Renal cortical epithelial cell (primary cell): ENCODE data around the gene GTF3C1. TPM values are rescaled to one million over a fixed set of nuclear protein-coding genes. Genes with fewer than 3 reads are reported as not detected.
"Not testable (repeated sequence)": the region's sequence is repeated elsewhere in the genome, so short reads cannot be mapped to it uniquely, and the experiment has no call there.

Experiments used
- DNase-seq: peaks from one replicate; pipeline ENCODE4 v3.0.0-alpha.2; 2011; ENCODE audit warnings: low read depth
- total RNA-seq: library from RNA; depleted of rRNA; stranded (reverse); fragments of >200 nt; gene quantifications from 2 replicates; pipeline ENCODE4 v1.2.3, GENCODE V29; 2014

The GTF3C1 gene, protein sequence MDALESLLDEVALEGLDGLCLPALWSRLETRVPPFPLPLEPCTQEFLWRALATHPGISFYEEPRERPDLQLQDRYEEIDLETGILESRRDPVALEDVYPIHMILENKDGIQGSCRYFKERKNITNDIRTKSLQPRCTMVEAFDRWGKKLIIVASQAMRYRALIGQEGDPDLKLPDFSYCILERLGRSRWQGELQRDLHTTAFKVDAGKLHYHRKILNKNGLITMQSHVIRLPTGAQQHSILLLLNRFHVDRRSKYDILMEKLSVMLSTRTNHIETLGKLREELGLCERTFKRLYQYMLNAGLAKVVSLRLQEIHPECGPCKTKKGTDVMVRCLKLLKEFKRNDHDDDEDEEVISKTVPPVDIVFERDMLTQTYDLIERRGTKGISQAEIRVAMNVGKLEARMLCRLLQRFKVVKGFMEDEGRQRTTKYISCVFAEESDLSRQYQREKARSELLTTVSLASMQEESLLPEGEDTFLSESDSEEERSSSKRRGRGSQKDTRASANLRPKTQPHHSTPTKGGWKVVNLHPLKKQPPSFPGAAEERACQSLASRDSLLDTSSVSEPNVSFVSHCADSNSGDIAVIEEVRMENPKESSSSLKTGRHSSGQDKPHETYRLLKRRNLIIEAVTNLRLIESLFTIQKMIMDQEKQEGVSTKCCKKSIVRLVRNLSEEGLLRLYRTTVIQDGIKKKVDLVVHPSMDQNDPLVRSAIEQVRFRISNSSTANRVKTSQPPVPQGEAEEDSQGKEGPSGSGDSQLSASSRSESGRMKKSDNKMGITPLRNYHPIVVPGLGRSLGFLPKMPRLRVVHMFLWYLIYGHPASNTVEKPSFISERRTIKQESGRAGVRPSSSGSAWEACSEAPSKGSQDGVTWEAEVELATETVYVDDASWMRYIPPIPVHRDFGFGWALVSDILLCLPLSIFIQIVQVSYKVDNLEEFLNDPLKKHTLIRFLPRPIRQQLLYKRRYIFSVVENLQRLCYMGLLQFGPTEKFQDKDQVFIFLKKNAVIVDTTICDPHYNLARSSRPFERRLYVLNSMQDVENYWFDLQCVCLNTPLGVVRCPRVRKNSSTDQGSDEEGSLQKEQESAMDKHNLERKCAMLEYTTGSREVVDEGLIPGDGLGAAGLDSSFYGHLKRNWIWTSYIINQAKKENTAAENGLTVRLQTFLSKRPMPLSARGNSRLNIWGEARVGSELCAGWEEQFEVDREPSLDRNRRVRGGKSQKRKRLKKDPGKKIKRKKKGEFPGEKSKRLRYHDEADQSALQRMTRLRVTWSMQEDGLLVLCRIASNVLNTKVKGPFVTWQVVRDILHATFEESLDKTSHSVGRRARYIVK (N-terminal part only)
- 41.3 and 97.3 TPM in 2 replicates for total RNA-seq

DNA sequence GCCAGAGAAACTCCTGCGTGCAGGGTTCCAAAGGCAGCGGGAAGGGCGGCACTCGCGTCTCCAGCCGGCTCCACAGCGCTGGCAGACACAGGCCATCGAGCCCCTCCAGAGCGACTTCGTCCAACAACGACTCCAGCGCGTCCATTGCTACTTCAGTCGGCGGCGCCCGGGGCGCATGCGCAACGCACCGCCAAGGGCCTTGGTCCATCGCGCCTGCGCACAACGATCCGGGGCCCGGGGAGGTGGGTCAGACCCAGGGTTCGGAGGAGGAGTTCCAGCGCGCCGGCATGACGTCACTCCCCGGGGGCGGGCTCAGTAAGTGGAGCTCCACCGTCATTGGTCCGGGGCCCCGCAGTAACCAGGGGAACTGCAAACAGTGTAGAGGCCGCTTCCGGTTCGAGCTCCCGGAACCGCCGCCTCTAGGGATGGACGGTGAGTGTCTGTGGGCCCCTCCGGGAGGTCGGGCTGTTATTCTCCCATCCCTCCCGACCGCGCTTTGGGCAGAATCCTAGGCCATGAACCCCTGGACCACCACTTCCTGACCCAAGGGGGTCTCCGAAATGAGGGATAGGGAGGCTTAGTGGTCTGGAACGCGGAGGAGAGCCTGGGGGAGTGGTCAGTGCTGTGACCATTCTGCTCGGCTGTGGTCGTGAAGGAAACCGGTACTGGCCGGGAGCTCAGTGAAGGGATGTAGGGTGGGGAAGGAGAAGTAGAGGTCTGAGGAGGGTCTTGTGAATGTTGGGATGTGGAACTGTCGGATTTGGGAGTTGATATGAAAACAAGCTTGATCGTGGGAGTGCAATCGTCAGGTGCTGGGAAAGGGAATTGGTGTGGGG, at the start of gene GTF3C1, which contains the start of gene KATNIP:
Gene GTF3C1, minus strand, starts transcription at position 168 of the 836 bp plus-strand sequence. Its CDS starts 23 bp downstream, at position 145.
Gene KATNIP, plus strand, starts transcription at position 399 of the 836 bp plus-strand sequence. Its CDS starts 27 bp downstream, at position 426.
- DNase-seq: peak; percentile 91

DNA sequence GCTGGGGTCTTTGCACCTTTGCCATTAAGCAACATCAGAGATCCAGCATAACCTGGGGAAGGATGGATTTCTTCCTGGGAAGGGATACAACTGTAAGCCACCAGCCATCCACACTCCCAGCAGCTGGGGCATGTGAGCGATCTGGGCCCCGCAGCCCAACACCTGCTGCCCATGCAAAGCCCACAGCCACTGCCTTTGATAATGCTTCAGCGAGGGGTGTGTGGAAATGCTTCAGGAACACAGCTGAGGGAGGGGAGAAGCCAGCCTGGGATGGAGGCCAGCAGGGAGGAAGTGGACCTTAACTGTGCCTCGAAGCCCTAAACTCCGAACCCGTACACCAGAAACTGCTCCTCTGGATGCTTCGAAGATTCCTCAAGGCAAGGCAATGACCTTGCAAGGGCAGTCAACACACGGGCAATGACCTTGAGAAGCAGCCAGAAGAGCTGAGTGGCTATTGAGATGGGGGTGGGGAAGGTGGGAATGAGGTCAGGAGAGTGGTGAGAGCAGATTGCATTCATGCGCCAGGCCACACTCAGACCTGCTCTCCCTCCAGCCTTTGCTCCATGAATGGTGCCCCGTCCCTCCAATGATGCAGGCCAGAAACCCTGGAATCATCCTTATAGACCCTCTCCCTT, 49.3 kb upstream of the GTF3C1 start:
- no peak for DNase-seq

DNA sequence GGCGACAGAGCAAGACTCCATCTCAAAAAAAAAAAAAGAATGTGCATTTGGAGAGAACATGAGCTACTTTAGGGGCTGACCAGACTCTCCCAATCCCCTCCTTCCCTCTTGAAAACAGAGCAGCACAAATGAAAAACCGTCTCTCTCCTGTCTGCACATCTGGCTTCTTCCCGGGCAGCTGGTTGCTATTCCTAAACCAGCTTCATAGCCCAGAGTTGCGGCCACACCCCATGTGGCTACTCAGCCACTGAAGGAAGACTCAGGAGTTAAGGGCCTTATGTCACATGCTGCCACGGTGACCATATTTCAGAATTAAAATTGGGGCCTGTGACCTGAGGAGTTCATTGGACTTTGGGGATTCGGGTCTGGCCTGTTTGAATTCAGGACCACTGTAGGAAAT, 48.5 kb upstream of the GTF3C1 start:
- DNase-seq: no peak

DNA sequence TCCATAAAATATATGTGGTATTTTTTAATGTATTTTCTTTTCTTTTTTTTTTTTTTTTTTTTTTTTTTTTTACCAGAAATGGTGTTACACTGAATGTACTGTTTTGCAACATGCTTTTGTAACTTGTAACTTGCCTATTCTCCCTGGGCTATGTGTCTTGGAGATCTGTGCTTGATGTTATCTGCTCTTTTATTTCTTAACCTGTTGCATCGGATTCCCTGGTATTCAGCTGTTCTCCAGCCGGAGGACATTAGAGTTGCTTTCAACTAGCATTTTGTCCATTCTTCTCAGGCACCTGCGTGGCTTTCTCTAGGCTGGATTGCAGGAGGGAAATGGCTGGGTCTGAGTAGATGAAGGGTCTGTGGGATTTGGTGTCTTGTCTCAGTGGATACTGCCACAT, 47.6 kb upstream of the GTF3C1 start:
- DNase-seq: no peak

DNA sequence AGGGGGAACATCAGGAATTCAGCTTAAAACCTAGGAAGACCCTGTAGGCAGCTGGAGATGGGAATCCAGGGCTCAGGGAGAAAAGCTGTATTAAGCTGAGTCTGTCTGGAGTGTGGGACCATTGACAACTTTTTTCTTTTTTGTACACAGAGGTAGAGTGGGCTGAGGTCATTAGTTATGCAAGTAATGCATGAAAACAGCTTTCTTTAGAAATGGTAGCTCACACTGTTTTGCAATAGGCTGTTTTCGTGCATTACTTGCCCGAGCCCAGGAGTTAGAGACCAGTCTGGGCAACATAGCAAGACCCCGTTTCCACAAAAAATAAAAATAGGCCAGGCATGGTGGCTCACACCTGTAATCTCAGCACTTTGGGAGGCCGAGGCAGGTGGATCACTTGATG, 46.7 kb upstream of the GTF3C1 start:
- no peak for DNase-seq

DNA sequence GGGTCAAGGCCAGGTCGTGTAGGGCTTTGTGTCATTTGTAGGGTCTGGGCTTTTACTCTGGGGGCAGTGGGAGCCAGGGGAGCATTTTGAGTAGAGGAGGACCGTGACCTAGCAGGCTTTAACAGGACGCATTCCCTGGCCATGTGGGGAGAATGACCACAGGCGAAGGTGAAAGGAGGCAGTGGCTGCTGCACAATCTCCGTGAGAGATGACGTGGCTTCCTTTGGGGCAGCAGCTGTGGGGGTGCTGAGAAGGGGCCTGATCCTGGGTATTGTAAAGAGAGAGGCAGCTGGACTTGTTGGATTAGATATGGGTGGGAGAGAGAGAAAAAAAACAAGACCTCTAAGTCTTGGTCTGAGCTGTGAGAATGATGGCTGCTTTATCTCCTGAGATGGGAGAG, 46.3 kb upstream of the GTF3C1 start:
- DNase-seq: no peak

DNA sequence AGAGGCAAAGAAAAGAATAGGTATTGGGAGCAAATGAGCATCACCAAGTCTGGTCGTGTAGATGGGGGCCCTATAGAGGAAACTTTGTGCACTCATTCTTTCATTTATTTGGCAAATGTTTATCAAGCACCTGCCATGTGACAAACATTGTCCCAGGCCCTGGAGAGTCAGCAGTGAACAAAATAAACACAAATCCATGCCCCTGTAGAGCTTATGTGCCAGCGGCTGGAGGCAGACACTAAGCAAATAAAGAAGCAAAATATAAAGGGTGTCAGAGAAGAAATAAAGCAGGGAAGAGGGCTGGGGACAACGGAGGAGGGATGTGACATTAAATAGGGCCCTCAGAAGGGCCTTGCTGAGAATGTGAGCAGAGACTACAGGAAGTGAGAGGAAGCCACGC, 45.8 kb upstream of the GTF3C1 start:
- DNase-seq: no peak

DNA sequence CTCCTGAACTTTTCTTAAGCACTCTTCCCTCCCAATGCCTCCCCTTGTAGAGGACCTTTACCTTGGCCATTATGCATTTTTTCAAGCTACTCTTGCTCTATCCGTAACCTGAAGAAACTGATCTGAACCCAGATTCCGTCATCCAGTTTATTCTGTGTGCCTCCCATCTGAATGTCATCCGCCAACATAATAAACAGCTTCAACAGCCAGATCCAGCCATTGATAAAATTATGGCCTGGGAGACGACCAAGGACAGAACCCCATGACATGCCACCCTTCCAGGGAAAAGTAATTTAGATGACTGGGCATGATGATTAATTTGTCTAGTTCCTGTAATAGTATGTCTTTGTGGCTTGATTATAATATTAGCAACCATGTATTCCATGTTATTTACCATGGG, 42.1 kb upstream of the GTF3C1 start:
- DNase-seq: no peak

DNA sequence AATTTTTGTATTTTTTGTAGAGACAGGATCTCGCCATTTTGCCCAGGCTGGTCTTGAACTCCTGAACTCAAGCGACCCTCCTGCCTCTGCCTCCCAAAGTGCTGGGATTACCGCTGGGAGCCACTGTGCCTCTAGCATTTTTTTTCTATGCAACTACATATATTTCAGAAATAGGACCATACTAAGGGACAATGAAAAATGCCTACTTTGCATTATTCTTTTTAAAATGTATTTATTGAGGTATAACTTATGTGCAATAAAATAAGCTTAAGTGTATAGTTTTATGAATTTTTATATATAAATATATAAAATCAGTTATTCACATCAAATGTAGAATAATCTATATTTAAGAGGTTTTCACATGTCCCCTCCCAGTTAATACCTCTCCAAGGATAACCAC, 38.3 kb upstream of the GTF3C1 start:
- DNase-seq: no peak

DNA sequence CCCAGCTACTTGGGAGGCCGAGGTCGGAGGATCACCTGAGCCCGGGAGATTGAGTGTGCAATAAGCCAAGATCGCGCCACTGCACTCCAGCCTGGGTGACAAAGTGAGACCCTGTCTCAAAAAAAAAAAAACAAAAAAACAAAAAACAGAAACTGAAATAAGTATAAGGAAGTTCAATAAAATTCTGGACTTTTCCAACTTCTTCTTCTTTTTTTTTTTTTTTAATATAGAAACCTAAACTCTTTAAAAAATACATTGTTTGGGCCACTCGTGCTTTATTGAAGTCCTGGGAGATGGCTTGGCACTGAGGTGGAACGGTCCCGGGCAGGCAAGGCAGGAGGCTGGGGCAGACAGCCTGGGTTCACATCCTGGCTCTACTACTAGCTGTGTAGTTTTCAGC, 37.0 kb upstream of the GTF3C1 start:
- no peak for DNase-seq

DNA sequence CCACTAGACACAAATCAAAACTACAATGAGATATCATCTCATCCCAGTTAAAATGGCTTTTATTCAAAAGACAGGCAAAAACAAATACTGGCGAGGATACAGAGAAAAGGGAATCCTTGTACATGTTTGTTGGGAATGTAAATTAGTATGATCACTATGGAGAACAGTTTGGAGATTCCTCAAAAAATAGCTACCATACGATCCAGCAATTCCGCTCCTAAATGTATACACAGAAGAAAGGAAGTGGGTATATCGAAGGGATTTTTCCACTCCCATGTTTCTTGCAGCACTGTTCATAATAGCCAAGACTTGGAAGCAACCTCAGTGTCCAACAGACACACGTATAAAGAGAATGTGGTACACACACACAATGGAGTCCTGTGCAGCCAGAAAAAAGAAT, 35.5 kb upstream of the GTF3C1 start:
- no peak for DNase-seq

DNA sequence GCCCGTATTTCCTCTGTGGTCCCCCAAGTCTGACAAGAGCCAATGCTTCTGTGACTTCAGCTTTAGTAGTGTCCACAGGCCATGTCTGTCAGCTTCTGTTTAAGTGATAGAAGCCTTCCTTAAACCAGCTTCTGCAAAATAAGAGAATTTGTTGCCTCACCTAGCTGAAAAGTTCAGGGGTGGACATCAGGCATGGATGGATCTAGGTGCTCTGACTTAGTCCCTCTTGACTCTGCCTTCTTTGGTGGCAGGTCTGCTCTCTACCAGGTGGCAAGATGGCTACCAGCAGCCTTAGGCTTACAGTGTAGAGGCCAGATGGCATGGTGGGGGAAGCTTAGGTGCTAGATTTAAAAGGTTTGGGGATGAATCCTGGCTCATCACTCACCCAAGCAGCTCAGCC, 33.9 kb upstream of the GTF3C1 start:
- DNase-seq: no peak

DNA sequence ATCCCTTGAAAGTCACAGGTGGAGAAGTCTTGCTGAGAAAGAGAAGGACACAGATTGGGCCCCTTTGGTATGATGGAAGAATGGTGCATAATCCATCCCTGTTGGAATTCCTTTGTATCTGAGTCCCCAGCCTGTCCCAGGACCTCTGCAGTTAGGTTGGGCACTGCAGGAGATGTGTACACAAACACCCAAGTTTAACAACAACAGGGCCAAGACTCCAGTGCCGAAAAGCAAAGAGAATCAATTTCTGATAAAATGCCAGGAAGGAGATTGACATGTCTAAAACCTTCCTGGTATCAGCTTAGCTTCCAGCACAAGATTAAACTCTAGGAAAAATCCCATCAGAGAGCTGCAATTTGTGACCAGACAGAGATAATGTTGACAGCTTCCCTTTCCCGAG, 33.2 kb upstream of the GTF3C1 start:
- DNase-seq: no peak

DNA sequence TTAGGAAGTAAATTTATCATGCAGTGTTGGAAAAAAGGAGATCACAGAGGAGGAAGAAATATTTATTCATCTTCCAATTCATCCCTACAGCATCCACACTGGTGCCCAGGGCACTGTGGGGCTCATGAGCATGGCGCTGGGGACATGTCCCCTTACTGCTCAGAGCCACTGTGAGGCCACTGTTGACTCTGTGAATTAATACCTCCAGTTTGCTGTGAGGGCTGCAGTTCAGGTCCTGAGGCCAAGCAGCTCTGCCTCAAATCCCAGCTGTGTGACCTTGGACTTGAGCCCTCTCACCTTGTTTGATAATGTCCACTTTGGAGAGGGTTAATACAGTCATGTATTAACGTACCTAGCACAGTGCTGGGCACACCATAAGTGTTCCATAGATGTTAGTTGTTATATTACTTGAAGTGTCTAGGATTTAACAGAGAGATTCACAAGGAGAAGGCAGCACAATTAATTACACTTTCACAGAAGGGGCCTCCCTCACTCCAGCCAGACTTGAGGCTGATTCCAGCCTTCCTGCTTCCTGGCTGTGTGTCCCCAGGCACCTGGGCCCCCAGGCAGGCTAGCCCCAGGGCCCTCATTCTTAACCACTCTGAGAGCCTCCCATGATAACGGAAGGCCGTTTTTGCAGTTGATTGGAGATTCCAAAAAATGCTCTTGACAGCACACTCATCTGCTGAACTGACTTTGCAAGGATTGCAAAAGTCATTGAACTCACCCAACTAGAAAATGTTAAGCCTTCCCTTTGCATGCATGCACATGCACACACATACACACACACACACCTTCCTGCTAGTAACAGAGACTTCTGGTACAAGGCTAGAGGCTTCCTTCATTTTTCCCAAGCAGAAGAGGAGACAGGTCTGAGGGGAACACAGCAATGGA, 29.6 kb upstream of the GTF3C1 start:
- peak; percentile 79 for DNase-seq

DNA sequence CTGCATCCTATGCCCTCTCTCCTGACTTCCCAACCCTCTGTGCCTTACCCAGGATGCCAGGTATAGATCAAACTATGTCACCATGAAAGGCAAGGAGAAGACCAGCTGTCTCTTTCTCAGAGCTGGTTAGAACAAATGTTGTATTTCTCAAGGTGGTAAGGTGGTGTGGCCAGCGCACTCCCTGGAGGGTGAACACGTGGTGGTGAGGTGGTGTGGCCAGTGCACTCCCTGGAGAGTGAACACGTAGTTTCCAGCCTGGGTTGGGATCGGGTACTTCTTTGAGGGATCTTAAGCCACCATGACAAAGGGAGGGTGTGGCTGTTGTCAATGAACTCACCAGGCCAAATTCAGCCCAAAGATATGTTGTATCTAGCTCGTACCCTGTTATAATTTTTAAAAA, 27.0 kb upstream of the GTF3C1 start:
- DNase-seq: no peak

DNA sequence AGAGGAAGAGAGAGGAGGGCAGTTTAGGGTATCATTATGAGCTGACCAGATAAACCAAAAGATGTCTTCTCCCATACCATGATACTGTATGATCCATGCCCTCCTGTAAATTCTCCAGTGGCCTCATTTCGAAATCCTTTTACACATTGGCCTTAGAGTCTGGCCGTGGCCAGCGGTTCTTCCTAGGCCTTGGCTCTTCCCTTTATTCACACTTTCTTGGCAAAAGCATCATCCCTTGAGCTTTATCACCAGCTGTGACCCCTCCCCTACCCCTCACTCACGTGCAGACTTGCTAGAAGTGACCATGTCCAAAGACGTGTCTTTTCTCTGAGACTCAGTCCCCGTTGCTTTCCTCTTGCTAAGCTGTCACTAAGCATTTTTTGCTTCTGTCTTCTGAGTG, 23.0 kb upstream of the GTF3C1 start:
- DNase-seq: no peak

DNA sequence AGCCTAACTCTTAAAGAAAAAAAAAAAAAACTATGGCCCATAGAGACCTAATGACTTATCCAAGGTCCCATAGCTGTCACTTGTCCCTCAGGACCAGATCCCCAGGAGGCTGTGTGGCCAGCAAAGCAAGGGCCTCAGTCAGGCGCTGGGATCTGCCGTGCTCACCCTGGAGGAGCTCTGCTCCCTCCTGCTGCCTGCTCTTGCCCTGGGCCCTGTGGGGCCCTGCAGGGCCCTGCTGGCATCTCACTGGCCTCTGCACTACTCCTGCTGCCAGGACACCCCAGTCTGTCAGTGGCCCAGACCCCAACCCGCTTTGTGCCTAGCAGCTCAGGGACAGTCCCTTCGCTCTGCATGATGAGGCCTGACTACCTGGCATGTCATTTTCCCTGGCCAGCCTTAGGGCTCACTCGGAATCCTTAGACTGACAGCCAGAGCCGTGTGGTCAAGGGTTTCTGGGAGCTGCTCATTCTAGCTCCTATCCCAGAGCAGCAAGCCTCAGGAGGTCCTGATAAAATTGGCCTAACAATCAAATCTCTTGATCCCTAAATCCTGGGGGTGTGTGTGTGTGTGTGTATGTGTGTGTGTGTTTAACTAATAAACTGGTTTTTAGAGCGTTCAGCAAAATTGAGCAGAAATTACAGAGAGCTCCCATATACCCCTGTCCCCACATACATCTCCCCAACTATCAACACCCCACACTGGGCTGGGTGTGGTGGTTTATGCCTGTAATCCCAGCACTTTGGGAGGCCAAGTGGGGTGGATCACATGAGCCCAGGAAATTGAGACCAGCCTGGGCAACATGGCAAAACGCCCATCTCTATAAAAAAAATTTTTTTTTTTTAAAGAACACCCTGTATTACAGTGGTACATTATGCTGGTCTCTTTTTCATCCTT, 22.0 kb upstream of the GTF3C1 start:
- no peak for DNase-seq

DNA sequence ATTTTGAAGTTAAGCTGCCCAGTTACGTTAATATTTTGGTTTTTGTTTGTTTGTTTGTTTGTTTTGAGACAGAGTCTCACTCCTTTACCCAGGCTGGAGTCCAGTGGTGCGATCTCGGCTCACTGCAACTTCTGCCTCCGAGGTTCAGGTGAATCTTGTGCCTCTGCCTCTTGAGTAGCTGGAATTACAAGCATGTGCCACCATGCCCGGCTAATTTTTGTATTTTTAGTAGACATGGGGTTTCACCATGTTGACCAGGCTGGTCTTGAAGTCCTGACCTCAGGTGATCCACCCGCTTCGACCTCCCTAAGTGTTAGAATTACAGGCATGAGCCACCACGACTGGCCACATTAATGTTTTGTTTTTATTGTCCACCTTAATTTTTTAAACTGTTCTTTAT, 21.3 kb upstream of the GTF3C1 start:
- not testable (repeated sequence) for DNase-seq
